GM23338 (cell line): Measurements from ENCODE around the gene DAAM2. TPM values are rescaled to one million over a fixed set of nuclear protein-coding genes. Genes with fewer than 3 reads are reported as not detected.

Experiments
- ATAC-seq: fragments of 200-7000 bp; cut with Tn5 transposase; 3 replicates; pipeline ENCODE4 v1.9.1; 2020
- DNase-seq: peaks from one replicate; pipeline ENCODE4 v3.0.0-alpha.2; 2015; ENCODE audit warnings: low spot score
- H2AFZ ChIP-seq: fragments of 200-600 bp; sonication (generic); 2 replicates; pipeline ENCODE4 v1.8.0; 2016; ENCODE audit warnings: antibody characterized with exemption, mild to moderate bottlenecking, moderate library complexity
- H3F3A ChIP-seq: fragments of 200-600 bp; sonication (generic); replicated peaks from 2 replicates; pipeline ENCODE4 v1.8.0; 2017; ENCODE audit warnings: antibody characterized with exemption, mixed run types, low read depth
- H3K27ac ChIP-seq: fragments of 200-600 bp; sonication (generic); 2 replicates; pipeline ENCODE4 v1.6.1; 2016; ENCODE audit warnings: low read depth
- H3K27me3 ChIP-seq: fragments of 200-600 bp; sonication (generic); 2 replicates; pipeline ENCODE4 v1.8.0; 2016; ENCODE audit warnings: mild to moderate bottlenecking, mixed run types, moderate library complexity; ENCODE audit not compliant: insufficient read depth
- H3K36me3 ChIP-seq: fragments of 200-600 bp; sonication (generic); 2 replicates; pipeline ENCODE4 v1.8.0; 2016; ENCODE audit warnings: mild to moderate bottlenecking; ENCODE audit not compliant: insufficient read depth
- H3K4me1 ChIP-seq: fragments of 200-600 bp; sonication (generic); 2 replicates; pipeline ENCODE4 v1.8.0; 2016; ENCODE audit warnings: mild to moderate bottlenecking, moderate library complexity; ENCODE audit not compliant: insufficient read depth
- H3K4me2 ChIP-seq: fragments of 200-600 bp; sonication (generic); 2 replicates; pipeline ENCODE4 v1.7.1; 2017; ENCODE audit warnings: mixed run types
- H3K4me3 ChIP-seq: fragments of 200-600 bp; sonication (generic); 2 replicates; pipeline ENCODE4 v1.6.1; 2016; ENCODE audit warnings: mixed run types
- H3K79me2 ChIP-seq: fragments of 200-600 bp; sonication (generic); replicated peaks from 2 replicates; pipeline ENCODE4 v1.8.0; 2017; ENCODE audit warnings: mild to moderate bottlenecking; ENCODE audit not compliant: insufficient read depth
- H3K9me2 ChIP-seq: fragments of 200-600 bp; sonication (generic); 2 replicates; pipeline ENCODE4 v1.8.0; 2017; ENCODE audit not compliant: insufficient read depth
- H4K20me1 ChIP-seq: fragments of 200-600 bp; sonication (generic); replicated peaks from 2 replicates; pipeline ENCODE4 v1.8.0; 2017; ENCODE audit warnings: mild to moderate bottlenecking; ENCODE audit not compliant: insufficient read depth
- H3K27ac Mint-ChIP-seq: 2 replicates; pipeline ENCODE4 v1.8.0; 2020; ENCODE audit warnings: inconsistent platforms, mild to moderate bottlenecking, moderate library complexity, mixed read lengths
- H3K27me3 Mint-ChIP-seq: 3 replicates; pipeline ENCODE4 v1.8.0; 2022; ENCODE audit warnings: low read depth, mild to moderate bottlenecking, moderate library complexity, mixed read lengths, inconsistent platforms; ENCODE audit not compliant: insufficient read depth, poor library complexity
- H3K36me3 Mint-ChIP-seq: 3 replicates; pipeline ENCODE4 v1.8.0; 2021; ENCODE audit warnings: low read depth, mild to moderate bottlenecking, inconsistent platforms, moderate library complexity, mixed read lengths
- H3K4me1 Mint-ChIP-seq: 3 replicates; pipeline ENCODE4 v1.8.0; 2020; ENCODE audit warnings: mild to moderate bottlenecking, inconsistent platforms, mixed read lengths
- H3K4me3 Mint-ChIP-seq: 3 replicates; pipeline ENCODE4 v1.8.0; 2021; ENCODE audit warnings: moderate library complexity, mild to moderate bottlenecking, inconsistent platforms, mixed read lengths
- H3K9me3 Mint-ChIP-seq: 3 replicates; pipeline ENCODE4 v1.8.0; 2020; ENCODE audit warnings: moderate library complexity, mild to moderate bottlenecking, inconsistent platforms, mixed read lengths
- ETS1 ChIP-seq: IDR thresholded peaks from 2 replicates; pipeline ENCODE4 v1.6.1; 2016; ENCODE audit warnings: antibody characterized with exemption
- EZH2phosphoT487 ChIP-seq: fragments of 200-600 bp; sonication (generic); IDR thresholded peaks from one replicate; pipeline ENCODE4 v1.8.1; 2018; ENCODE audit warnings: antibody characterized with exemption; ENCODE audit not compliant: unreplicated experiment
- NANOG ChIP-seq: IDR thresholded peaks from 2 replicates; pipeline ENCODE4 v1.6.1; 2016; ENCODE audit warnings: antibody characterized with exemption, borderline replicate concordance
- POLR2AphosphoS5 ChIP-seq: IDR thresholded peaks from 2 replicates; pipeline ENCODE4 v1.6.1; 2016; ENCODE audit warnings: antibody characterized with exemption, low read depth
- REST ChIP-seq: IDR thresholded peaks from one replicate; pipeline ENCODE4 v1.6.1; 2018; ENCODE audit warnings: antibody characterized with exemption; ENCODE audit not compliant: unreplicated experiment
- polyA plus RNA-seq: library from polyadenylated mRNA; unstranded; fragments of >200 nt; fragmentation: Nextera tagmentation; extraction: Ambion mirVana; gene quantifications from 2 replicates; pipeline ENCODE4 v1.2.1, GENCODE V29; 2016
- total RNA-seq: library from RNA; depleted of rRNA; stranded (reverse); fragments of >200 nt; shearing (Covaris generic); gene quantifications from 2 replicates; pipeline ENCODE4 v1.2.3, GENCODE V29; 2014
- TF ChIP-seq, protein P1 (sequence below): fragments of 250-450 bp; sonication (Bioruptor Pico); IDR thresholded peaks from 2 replicates; pipeline ENCODE4 v1.5.0; 2020; ENCODE audit warnings: mild to moderate bottlenecking, moderate library complexity

The DAAM2 gene
- total and polyA plus RNA-seq, 2 experiments from 2014 or later = 1.4 to 4.9 TPM

DNA sequence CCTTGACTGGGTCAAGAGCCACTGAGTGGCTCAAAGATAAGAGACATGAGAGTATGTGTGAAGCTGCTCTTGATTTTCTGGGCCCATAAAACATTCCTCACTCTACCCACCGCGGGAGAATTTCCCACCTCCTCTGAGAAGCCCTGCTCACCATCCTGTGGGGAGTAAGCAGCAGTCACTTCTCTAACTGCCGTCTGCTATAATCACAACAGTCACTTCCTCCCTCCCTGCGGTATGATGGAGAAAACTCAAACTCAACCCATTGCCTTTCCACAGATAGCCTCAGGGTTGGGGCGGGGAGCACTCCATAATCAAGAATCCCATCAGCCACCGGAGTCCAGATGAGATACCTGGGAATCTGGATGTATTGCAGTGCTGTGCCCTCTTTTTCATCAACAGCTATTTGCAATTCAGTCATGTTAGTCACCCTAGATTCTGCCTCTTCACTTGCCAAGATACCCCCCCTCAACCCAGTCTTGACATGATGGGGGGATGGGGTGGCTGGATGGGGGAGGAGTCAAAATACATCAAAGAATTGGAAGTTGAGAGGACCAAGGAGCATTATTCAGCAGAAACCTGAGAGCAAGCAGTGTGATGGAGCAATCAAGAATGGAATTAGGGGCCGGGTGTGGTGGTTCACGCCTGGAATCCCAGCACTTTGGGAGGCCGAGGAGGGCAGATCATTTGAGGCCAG lies 137.0 kb downstream of the DAAM2 start:
- Mint-ChIP-seq H3K9me3 (peaks cover 21% of the 10 kb centered on the region), H3K27ac (no peak overlapping the region), H3K4me3 (no peak overlapping the region)

More for the DNA sequence above, 137.0 kb downstream of the DAAM2 start:
- ATAC-seq (no peak), DNase-seq (no peak)
- Mint-ChIP-seq H3K36me3 (peaks cover 52% of the 10 kb centered on the region), H3K4me1 (peaks cover 29% of the 10 kb centered on the region), H3K27me3 (peaks cover 29% of the 10 kb centered on the region)
- TF ChIP-seq, protein P1, sequence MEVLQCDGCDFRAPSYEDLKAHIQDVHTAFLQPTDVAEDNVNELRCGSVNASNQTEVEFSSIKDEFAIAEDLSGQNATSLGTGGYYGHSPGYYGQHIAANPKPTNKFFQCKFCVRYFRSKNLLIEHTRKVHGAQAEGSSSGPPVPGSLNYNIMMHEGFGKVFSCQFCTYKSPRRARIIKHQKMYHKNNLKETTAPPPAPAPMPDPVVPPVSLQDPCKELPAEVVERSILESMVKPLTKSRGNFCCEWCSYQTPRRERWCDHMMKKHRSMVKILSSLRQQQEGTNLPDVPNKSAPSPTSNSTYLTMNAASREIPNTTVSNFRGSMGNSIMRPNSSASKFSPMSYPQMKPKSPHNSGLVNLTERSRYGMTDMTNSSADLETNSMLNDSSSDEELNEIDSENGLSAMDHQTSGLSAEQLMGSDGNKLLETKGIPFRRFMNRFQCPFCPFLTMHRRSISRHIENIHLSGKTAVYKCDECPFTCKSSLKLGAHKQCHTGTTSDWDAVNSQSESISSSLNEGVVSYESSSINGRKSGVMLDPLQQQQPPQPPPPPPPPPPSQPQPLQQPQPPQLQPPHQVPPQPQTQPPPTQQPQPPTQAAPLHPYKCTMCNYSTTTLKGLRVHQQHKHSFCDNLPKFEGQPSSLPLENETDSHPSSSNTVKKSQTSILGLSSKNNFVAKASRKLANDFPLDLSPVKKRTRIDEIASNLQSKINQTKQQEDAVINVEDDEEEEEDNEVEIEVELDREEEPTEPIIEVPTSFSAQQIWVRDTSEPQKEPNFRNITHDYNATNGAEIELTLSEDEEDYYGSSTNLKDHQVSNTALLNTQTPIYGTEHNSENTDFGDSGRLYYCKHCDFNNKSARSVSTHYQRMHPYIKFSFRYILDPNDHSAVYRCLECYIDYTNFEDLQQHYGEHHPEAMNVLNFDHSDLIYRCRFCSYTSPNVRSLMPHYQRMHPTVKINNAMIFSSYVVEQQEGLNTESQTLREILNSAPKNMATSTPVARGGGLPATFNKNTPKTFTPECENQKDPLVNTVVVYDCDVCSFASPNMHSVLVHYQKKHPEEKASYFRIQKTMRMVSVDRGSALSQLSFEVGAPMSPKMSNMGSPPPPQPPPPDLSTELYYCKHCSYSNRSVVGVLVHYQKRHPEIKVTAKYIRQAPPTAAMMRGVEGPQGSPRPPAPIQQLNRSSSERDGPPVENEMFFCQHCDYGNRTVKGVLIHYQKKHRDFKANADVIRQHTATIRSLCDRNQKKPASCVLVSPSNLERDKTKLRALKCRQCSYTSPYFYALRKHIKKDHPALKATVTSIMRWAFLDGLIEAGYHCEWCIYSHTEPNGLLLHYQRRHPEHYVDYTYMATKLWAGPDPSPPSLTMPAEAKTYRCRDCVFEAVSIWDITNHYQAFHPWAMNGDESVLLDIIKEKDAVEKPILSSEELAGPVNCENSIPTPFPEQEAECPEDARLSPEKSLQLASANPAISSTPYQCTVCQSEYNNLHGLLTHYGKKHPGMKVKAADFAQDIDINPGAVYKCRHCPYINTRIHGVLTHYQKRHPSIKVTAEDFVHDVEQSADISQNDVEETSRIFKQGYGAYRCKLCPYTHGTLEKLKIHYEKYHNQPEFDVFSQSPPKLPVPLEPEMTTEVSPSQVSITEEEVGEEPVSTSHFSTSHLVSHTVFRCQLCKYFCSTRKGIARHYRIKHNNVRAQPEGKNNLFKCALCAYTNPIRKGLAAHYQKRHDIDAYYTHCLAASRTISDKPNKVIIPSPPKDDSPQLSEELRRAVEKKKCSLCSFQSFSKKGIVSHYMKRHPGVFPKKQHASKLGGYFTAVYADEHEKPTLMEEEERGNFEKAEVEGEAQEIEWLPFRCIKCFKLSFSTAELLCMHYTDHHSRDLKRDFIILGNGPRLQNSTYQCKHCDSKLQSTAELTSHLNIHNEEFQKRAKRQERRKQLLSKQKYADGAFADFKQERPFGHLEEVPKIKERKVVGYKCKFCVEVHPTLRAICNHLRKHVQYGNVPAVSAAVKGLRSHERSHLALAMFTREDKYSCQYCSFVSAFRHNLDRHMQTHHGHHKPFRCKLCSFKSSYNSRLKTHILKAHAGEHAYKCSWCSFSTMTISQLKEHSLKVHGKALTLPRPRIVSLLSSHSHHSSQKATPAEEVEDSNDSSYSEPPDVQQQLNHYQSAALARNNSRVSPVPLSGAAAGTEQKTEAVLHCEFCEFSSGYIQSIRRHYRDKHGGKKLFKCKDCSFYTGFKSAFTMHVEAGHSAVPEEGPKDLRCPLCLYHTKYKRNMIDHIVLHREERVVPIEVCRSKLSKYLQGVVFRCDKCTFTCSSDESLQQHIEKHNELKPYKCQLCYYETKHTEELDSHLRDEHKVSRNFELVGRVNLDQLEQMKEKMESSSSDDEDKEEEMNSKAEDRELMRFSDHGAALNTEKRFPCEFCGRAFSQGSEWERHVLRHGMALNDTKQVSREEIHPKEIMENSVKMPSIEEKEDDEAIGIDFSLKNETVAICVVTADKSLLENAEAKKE = no peak
- TF ChIP-seq POLR2AphosphoS5 (no peak), EZH2phosphoT487 (no peak), REST (no peak), NANOG (no peak), ETS1 (no peak)
- H3K4me2 ChIP-seq = no peak overlapping the region
- no peaks in the 10 kb centered on the region for H3K36me3 ChIP-seq
- no peaks in the 10 kb centered on the region for H3F3A ChIP-seq
- no peaks in the 10 kb centered on the region for H4K20me1 ChIP-seq
- H3K79me2 ChIP-seq = 0 out of 2 replicates have a peak, but pooled peaks cover 5% of the 10 kb centered on the region
- H2AFZ ChIP-seq = no peak overlapping the region
- no peak overlapping the region for H3K27ac ChIP-seq
- no peaks in the 10 kb centered on the region for H3K27me3 ChIP-seq
- no peak overlapping the region for H3K4me3 ChIP-seq
- H3K4me1 ChIP-seq = peaks cover 23% of the 10 kb centered on the region
- H3K9me2 ChIP-seq = 0 out of 2 replicates have a peak, but pooled peaks cover 3% of the 10 kb centered on the region
